Activated CD8-positive, alpha-beta memory T cell treated with anti-CD3 and anti-CD28 coated beads for 36 hours (primary cell): ENCODE measurements around the gene EGLN2. TPM values are rescaled to one million over a fixed set of nuclear protein-coding genes. Genes with fewer than 3 reads are reported as not detected.
"Not testable (repeated sequence)": the region's sequence is repeated elsewhere in the genome, so short reads cannot be mapped to it uniquely, and the experiment has no call there.

Source experiments
- CTCF ChIA-PET: fragments of 350-600 bp; sonication (Branson Sonifier 250); formaldehyde crosslinking; loops from one replicate; lab custom pipeline; 2021; ENCODE audit warnings: antibody characterized with exemption; lab: Charles Lee
- POLR2A ChIA-PET: fragments of 350-600 bp; sonication (Branson Sonifier 250); formaldehyde crosslinking; loops from one replicate; lab custom pipeline; 2021; ENCODE audit warnings: antibody characterized with exemption; lab: Charles Lee
- total RNA-seq, 2 experiments: library from RNA; stranded (reverse); gene quantifications; one replicate each; pipeline ENCODE4 v1.2.3, GENCODE V29; 2021

The EGLN2 gene
- total RNA-seq, 2 experiments from 2014 or later: 89.7 to 90.9 TPM

GRCh38 chr19:40822704-40823553, 23.9 kb downstream of the EGLN2 start:
- POLR2A ChIA-PET: not testable (repeated sequence)
- CTCF ChIA-PET: interaction anchor here (0.7 kb wide), 2 partner anchors 12 to 770 kb away, joined by 3 read pairs; no protein-coding TSS in a partner anchor

GRCh38 chr19:40824916-40825315, 25.9 kb downstream of the EGLN2 start:
- POLR2A ChIA-PET: interaction anchor here (0.5 kb wide), 1 partner anchor 204 kb away, joined by 3 read pairs; no protein-coding TSS in a partner anchor
- CTCF ChIA-PET: not testable (repeated sequence)

- POLR2A ChIA-PET, CTCF ChIA-PET: not testable (repeated sequence)
These were observed 26.6 kb downstream of the EGLN2 start for GRCh38 chr19:40825460-40826095.

- CTCF ChIA-PET, POLR2A ChIA-PET: not testable (repeated sequence)
These were observed 27.3 kb downstream of the EGLN2 start for GRCh38 chr19:40826312-40826698.

- CTCF ChIA-PET: not testable (repeated sequence)
- POLR2A ChIA-PET: interaction anchor here (0.5 kb wide), 1 partner anchor 827 kb away, joined by 4 read pairs; no protein-coding TSS in a partner anchor
These were observed 27.9 kb downstream of the EGLN2 start for GRCh38 chr19:40826699-40827385.

GRCh38 chr19:40827386-40828247, 28.6 kb downstream of the EGLN2 start:
- ChIA-PET CTCF (interaction anchor here (0.6 kb wide), 1 partner anchor 548 kb away, joined by 3 read pairs; no protein-coding TSS in a partner anchor), POLR2A (interaction anchor here (0.5 kb wide), 1 partner anchor 827 kb away, joined by 4 read pairs; no protein-coding TSS in a partner anchor)

- ChIA-PET CTCF (no interaction called here), POLR2A (no interaction called here)
These were observed 30.2 kb downstream of the EGLN2 start for GRCh38 chr19:40829205-40829604.

- POLR2A ChIA-PET: not testable (repeated sequence)
These were observed 31.8 kb downstream of the EGLN2 start for GRCh38 chr19:40830741-40831140.

GRCh38 chr19:40831502-40832430, 32.8 kb downstream of the EGLN2 start:
- ChIA-PET CTCF (interaction anchor here (0.7 to 1.5 kb wide), 2 partner anchors 171 to 232 kb away, joined by 3 to 4 read pairs; no protein-coding TSS in a partner anchor), POLR2A (no interaction called here)

More at GRCh38 chr19:40830741-40831140, 31.8 kb downstream of the EGLN2 start:
- CTCF ChIA-PET: interaction anchor here (1.5 kb wide), 1 partner anchor 170 kb away, joined by 3 read pairs; no protein-coding TSS in a partner anchor

- CTCF ChIA-PET: interaction anchor here (0.7 kb wide), 1 partner anchor 233 kb away, joined by 4 read pairs; no protein-coding TSS in a partner anchor
- POLR2A ChIA-PET: not testable (repeated sequence)
These were observed 33.4 kb downstream of the EGLN2 start for GRCh38 chr19:40832431-40832790.

GRCh38 chr19:40833728-40834533, 34.9 kb downstream of the EGLN2 start:
- POLR2A ChIA-PET, CTCF ChIA-PET: not testable (repeated sequence)

- POLR2A ChIA-PET: no interaction called here
- CTCF ChIA-PET: no interaction called here
These were observed 37.9 kb downstream of the EGLN2 start for GRCh38 chr19:40836754-40837429.

- POLR2A ChIA-PET, CTCF ChIA-PET: not testable (repeated sequence)
These were observed 39.5 kb downstream of the EGLN2 start for GRCh38 chr19:40838477-40838876.

- POLR2A ChIA-PET, CTCF ChIA-PET: not testable (repeated sequence)
These were observed 43.0 kb downstream of the EGLN2 start for GRCh38 chr19:40842012-40842411.

GRCh38 chr19:40842997-40843652, 44.1 kb downstream of the EGLN2 start:
- POLR2A ChIA-PET: interaction anchor here (0.5 kb wide), 1 partner anchor 10 kb away, joined by 4 read pairs; no protein-coding TSS in a partner anchor
- CTCF ChIA-PET: not testable (repeated sequence)

GRCh38 chr19:40843653-40844052, 44.7 kb downstream of the EGLN2 start:
- POLR2A ChIA-PET, CTCF ChIA-PET: not testable (repeated sequence)
